Bone marrow (tissue), 2 donors: ENCODE results near the gene AFG1L.
"Not testable (repeated sequence)": the region's sequence is repeated elsewhere in the genome, so short reads cannot be mapped to it uniquely, and the experiment has no call there.

Experiments
- DNase-seq, 2 donors: peaks; one replicate each; lab custom pipeline; 2025; lab: John Stamatoyannopoulos, UW

Gene AFG1L

GRCh38 chr6:108294727-108295625 is at the start of gene AFG1L:
TSS of gene AFG1L (plus strand) at chr6:108295054. CDS start at chr6:108295080, 26 bp downstream.
- DNase-seq = peak; percentile 78 to 83

DNA sequence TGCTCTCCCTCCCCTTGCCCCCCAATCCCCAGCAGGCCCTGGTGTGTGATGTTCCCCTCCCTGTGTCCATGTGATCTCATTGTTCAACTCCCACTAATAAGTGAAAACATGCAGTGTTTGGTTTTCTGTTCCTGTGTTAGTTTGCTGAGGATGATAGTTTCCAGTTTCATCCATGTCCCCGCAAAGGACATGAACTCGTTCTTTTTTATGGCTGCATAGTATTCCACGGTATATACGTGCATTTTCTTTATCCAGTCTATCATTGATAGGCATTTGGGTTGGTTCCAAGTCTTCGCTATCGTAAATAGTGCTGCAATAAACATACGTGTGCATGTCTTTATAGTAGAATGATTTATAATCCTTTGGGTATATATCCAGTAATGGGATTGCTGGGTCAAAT is 49.8 kb upstream of the AFG1L start:
- not testable (repeated sequence) for DNase-seq

- no peak for DNase-seq
These were observed 46.8 kb upstream of the AFG1L start for GRCh38 chr6:108247965-108248536.

DNA sequence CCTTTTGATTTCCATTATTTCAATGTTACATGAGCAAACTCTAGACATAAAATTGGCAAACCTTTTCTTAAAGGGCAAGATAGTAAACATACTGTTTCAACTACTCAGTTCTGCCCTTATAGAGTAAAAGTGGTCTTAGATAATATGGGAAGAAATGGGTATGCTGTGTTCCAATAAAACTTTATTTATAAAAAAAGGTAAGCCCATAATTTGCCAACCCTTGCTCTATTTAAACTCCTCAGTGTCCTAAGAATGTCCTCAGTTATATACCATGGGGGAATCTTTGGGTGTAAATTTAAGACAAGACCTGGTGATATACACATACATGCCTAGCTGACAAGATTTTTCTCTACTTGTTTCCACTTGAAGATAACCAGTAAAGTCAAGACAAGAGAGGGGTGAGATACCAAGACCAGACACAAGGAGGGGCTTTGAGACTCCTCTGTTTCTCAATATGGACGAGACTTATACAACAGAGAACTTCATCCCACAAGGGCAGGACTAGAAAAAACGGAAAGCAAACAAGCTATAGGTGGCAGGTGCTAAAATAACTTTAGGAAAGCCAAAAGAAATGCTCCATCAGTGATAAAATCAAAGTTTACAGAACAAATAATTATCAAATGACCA is 44.5 kb upstream of the AFG1L start:
- no peak for DNase-seq

GRCh38 chr6:108251252-108251651 is 43.6 kb upstream of the AFG1L start:
- no peak for DNase-seq

- DNase-seq = no peak
These were observed 42.8 kb upstream of the AFG1L start for GRCh38 chr6:108252055-108252454.

GRCh38 chr6:108253241-108253640 is 41.6 kb upstream of the AFG1L start:
- DNase-seq = no peak

- no peak for DNase-seq
These were observed 40.1 kb upstream of the AFG1L start for GRCh38 chr6:108254433-108255410.

- peak in 1 of 2 donors; percentile 32 for DNase-seq
These were observed 34.6 kb upstream of the AFG1L start for GRCh38 chr6:108260126-108260808.

DNA sequence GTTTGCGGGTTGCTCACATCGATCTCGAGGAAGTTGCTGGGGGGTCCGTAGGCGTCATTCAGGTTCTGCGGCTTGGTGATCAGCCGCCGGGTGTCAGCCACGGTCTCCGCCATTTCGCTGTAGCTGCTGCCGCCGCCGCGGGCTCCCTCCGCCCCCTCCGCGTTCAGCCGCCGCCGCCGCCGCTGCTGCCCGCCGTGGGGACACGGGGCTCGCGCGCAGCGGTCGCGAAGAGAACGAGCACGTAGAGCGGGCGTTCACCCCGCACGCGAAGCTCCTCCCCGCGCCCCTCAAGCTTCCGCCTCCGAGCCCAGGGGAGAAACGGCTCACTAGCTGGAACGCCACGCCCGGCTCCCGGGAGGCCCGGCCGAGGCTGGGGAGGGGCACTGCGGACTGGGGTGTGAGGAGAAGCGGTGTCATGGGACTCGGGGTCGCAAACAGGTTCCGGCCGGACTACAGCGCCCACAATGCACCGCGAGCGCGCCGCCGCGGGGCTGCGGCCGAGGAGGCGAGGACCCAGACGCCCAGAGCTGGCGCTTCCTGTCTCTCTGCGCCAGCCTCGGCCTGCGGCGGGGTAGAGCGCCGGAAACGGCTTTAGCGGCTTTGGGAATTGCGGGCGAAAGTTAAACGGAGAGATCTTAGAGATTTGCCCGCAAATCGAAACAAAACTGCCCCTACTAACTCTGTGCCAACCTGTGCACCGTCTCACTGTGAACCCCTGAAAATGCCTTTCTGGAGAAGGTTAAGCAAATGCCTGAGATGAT is 33.9 kb upstream of the AFG1L start, which contains the start of gene SNX3:
TSS of gene SNX3 (minus strand) at position 232 of the 761 bp plus-strand sequence. CDS start at position 113, 119 bp downstream.
- DNase-seq = peak; percentile 86 to 92

- no peak for DNase-seq
These were observed 31.5 kb upstream of the AFG1L start for GRCh38 chr6:108263371-108263770.

GRCh38 chr6:108268845-108269244 is 26.0 kb upstream of the AFG1L start:
- DNase-seq = no peak

DNA sequence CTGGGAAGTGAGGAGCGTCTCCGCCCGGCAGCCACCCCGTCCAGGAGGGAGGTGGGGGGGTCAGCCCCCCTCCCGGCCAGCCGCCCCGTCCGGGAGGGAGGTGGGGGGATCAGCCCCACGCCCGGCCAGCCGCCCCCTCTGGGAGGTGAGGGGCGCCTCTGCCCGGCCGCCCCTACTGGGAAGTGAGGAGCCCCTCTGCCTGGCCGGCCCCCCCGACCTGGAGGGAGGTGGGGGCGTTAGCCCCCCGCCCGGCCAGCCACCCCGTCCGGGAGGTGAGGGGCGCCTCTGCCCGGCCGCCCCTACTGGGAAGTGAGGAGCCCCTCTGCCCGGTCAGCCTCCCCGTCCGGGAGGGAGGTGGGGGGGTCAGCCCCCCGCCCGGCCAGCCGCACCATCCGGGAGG is 24.9 kb upstream of the AFG1L start:
- not testable (repeated sequence) for DNase-seq

DNA sequence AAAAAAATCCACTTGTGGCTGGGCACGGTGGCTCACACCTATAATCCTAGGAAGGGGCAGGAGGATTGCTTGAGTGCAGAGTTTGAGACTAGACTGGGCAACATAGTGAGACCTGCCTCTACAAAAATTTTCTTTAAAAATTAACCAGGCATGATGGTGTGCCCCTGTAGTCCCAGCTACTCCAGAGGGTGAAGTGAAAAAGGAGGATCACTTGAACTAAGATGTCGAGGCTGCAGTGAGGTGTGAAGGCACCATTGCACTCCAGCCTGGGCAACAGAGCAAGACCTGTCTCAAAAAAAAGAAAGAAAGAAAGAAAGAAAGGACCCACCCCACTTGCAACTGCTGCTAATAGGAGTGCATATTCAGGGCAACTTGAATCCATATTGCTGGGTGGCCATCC is 20.3 kb upstream of the AFG1L start:
- DNase-seq = no peak

DNA sequence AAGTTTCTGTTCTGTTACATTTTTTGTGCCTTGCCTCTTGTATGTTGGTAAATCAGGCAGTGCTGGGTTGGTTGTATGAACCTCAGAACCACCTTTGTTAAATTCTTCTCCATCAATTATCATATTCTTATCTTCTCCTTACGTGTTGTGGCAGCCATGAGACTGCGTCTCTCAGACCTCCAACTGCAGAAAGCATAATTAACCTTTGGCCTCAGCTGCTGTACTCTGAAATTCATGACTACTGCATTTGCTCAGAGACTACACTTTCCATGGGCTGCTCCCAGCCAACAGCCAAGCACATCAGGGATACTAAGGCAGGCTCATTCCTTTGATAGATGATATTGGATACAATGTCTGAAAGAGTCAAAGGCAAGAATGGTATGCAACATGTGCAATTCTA is 18.9 kb upstream of the AFG1L start:
- DNase-seq = no peak

DNA sequence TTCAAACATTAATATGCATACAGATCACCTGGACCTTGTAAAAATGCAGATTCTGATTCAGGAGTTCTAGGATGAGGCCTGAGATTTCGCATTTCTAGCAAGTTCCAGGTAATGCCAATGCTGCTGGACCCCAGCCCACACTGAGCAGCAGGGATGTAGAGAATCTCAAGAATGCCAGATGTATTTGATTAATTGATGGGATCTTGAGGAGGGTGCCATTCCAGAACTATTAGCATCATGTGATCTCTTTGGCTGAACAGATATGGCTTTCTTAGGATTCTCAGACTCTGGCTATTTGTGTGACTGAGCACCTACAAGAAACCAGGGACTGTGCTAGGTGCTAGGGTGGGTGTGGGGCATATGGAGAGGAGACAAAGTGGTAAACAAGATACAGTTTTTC is 17.6 kb upstream of the AFG1L start:
- DNase-seq = no peak

DNA sequence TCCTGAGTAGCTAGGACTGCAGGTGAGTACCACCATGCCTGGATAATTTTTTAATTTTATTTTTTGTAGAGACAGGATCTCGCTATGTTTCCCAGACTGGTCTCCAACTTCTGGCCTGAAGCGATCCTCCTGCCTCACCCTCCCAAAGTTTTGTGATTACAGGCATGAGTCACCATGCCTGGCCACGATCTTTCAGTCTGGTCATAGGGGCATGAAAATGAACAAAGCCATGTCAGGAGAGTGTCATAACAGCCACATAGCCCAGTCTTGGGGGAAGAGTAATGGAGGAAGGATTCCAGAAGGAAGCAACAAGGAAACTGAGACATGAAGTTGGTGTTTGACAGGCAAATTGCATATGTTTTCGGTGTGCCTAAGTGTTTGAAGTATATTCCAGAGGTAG is 17.0 kb upstream of the AFG1L start:
- no peak for DNase-seq

DNA sequence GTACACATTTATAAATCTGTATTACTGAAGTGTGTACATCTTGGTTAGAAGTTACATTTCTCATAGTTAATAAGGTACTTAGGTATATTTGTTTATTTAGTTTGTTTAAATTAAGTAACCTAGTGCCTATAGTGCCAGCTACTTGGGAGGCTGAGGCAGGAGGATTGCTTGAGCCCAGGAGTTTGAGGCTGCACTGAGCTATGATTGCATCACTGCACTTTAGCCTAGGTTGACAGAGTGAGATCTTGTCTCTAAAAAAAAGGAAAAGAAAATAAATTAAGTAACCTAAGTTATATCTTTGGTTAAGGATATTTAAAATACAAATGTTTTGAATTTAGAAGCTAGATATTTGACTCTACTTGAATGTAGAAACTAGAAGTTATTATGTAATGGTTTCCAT is 9.5 kb upstream of the AFG1L start:
- DNase-seq = no peak

GRCh38 chr6:108286366-108286765 is 8.5 kb upstream of the AFG1L start:
- DNase-seq = no peak

- no peak for DNase-seq
These were observed 7.5 kb upstream of the AFG1L start for GRCh38 chr6:108287373-108287772.
